ENCODE results near the gene LINC00237. TPM values are rescaled to one million over a fixed set of nuclear protein-coding genes. Genes with fewer than 3 reads are reported as not detected.
A peak's percentile ranks its signal among the peaks of the same experiment; 100 is the strongest.

LINC00237 gene
- total and polyA plus RNA-seq, 8 donors, result not detected

GRCh38 chr20:21067255-21067654 lies 38.9 kb downstream of the LINC00237 start:
- DNase-seq, result no peak

DNA sequence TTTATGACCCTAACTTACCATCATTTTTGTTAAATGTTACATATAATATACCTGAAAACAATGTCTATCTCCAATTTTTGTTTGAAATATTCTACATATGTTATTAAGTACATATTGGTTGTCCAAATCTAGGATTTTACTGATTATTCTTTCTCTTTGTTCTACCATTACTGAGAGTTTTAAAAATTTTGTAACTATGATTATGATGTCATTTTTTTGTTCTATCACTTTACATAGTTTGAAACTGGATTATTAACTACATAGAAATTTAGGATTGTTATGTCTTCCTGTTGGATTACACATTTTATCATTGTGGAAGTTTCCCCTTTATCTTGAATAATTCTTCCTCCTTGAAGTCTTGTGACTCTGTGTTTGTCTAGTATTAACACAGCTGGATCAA lies 41.2 kb downstream of the LINC00237 start:
- intact Hi-C loops (cut with DNase I; ENCODE audit: low total_unique reads), result no loop called here
- peaks cover 0 to 11% (median 0%) of the 10 kb centered on the region in 3 donors for H3K27me3 ChIP-seq
- TF ChIP-seq EP300 (IDR thresholded peaks at IDR 0.05), result no peak
- TF ChIP-seq POLR2AphosphoS5 (IDR thresholded peaks at IDR 0.05), result no peak
- TF ChIP-seq CTCF (IDR thresholded peaks at IDR 0.05), result no peak
- no peak for TF ChIP-seq POLR2A (IDR thresholded peaks at IDR 0.05)
- H3K9me3 ChIP-seq, result no peaks in the 10 kb centered on the region
- DNase-seq, result no peak
- H3K36me3 ChIP-seq, result no peaks in the 10 kb centered on the region
- no peak overlapping the region for H3K27ac ChIP-seq
- H3K4me1 ChIP-seq, result no peaks in the 10 kb centered on the region
- H3K4me3 ChIP-seq, result no peak overlapping the region

More at GRCh38 chr20:21067255-21067654, 38.9 kb downstream of the LINC00237 start:
- intact Hi-C loops (cut with DNase I; ENCODE audit: low total_unique reads), result no loop called here
- peaks cover 0 to 10% (median 0%) of the 10 kb centered on the region in 3 donors for H3K27me3 ChIP-seq
- H3K4me1 ChIP-seq, result no peaks in the 10 kb centered on the region
- 56 to 72% (median 62%) methylated on average over 1 of the region's 1 CpG for WGBS, 5 donors
- no peak overlapping the region for H3K27ac ChIP-seq
- TF ChIP-seq POLR2A (IDR thresholded peaks at IDR 0.05), result no peak
- no peak for TF ChIP-seq EP300 (IDR thresholded peaks at IDR 0.05)
- TF ChIP-seq POLR2AphosphoS5 (IDR thresholded peaks at IDR 0.05), result no peak
- TF ChIP-seq CTCF (IDR thresholded peaks at IDR 0.05), result no peak
- H3K9me3 ChIP-seq, result no peaks in the 10 kb centered on the region
- no peaks in the 10 kb centered on the region for H3K36me3 ChIP-seq
- no peak overlapping the region for H3K4me3 ChIP-seq

GRCh38 chr20:21063276-21063675 lies 42.9 kb downstream of the LINC00237 start:
- H3K27ac ChIP-seq, result no peak overlapping the region
- intact Hi-C loops (cut with DNase I; ENCODE audit: low total_unique reads), result no loop called here
- H3K9me3 ChIP-seq, result no peaks in the 10 kb centered on the region
- DNase-seq, result no peak
- H3K27me3 ChIP-seq, result peaks cover 0 to 11% (median 0%) of the 10 kb centered on the region in 3 donors
- WGBS, 5 donors, result 85 to 92% (median 89%) methylated on average over 7 of the region's 7 CpGs
- H3K4me1 ChIP-seq, result no peaks in the 10 kb centered on the region
- H3K36me3 ChIP-seq, result no peaks in the 10 kb centered on the region
- TF ChIP-seq CTCF (IDR thresholded peaks at IDR 0.05) (no peak), POLR2AphosphoS5 (IDR thresholded peaks at IDR 0.05) (no peak), POLR2A (IDR thresholded peaks at IDR 0.05) (no peak), EP300 (IDR thresholded peaks at IDR 0.05) (no peak)
- no peak overlapping the region for H3K4me3 ChIP-seq

DNA sequence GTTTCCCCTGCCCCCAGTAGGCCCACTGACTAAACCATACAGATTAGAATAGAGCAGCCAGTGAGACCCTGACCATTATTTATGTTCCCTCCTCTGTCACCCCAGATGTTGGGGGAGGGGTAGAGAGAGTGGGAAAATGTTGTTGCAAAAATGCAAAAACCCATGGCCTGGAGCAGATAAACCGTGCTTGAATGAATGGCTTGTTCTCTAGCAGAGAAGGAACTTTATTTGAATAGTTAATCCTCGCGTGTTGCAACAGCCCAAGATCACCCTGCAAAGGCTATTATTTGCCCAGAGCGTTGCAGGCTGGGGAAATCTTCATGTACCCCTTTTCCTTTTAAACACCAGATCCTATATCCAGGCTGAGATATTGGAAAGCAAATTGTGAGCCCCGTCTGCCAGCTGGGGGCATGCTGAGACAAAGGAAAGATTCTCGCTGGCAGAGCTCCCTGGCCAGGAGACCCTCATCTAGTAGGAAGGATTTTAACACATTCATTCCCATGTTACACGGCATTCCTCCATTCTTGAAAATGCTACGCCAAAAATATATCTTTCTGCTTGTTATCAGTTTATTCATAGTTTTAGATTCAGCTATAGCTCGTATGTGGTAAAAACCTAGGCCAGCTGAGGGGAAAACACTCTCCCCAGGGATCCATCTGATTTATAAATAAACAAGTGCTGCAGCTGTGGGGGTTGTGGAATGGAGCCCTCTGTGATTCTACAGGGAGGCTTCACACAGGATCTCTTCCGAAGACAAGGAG lies 53.0 kb downstream of the LINC00237 start:
- H3K27ac ChIP-seq, result no peak overlapping the region
- no peaks in the 10 kb centered on the region for H3K36me3 ChIP-seq
- intact Hi-C loops (cut with DNase I; ENCODE audit: low total_unique reads), result no loop called here
- no peak overlapping the region for H3K4me3 ChIP-seq
- H3K4me1 ChIP-seq, result no peaks in the 10 kb centered on the region
- DNase-seq, result peak in 1 of 2 donors; percentile 18
- no peaks in the 10 kb centered on the region for H3K9me3 ChIP-seq
- WGBS, 5 donors, result 11 to 24% (median 15%) methylated on average over 10 of the region's 10 CpGs
- peaks cover 0 to 28% (median 0%) of the 10 kb centered on the region in 3 donors for H3K27me3 ChIP-seq
- TF ChIP-seq POLR2A (IDR thresholded peaks at IDR 0.05) (no peak), POLR2AphosphoS5 (IDR thresholded peaks at IDR 0.05) (no peak), CTCF (IDR thresholded peaks at IDR 0.05) (no peak), EP300 (IDR thresholded peaks at IDR 0.05) (no peak)

All from stomach (tissue), 9 donors.